Breast epithelium (tissue), 4 donors: ENCODE measurements around the gene POP7. TPM values are rescaled to one million over a fixed set of nuclear protein-coding genes. Genes with fewer than 3 reads are reported as not detected.
"Not testable (repeated sequence)": the region's sequence is repeated elsewhere in the genome, so short reads cannot be mapped to it uniquely, and the experiment has no call there.

Source experiments
- DNase-seq, 2 donors: peaks; one replicate each; pipeline ENCODE4 v3.0.0-alpha.2; 2019; ENCODE audit warnings: low spot score in 2 of 2
- H3K27ac ChIP-seq, 2 donors: fragments of 200-600 bp; sonication (generic) in 1 of 2; one replicate each; pipeline ENCODE4 v1.5.1; 2016 to 2019; ENCODE audit warnings: mild to moderate bottlenecking in 1 of 2
- H3K27me3 ChIP-seq, 2 donors: fragments of 200-600 bp; sonication (generic) in 1 of 2; one replicate each; pipeline versions ENCODE4 v1.5.1 to v1.6.0; 2017 to 2019; ENCODE audit warnings: control low read depth in 1 of 2, mild to moderate bottlenecking in 1 of 2
- H3K36me3 ChIP-seq: fragments of 200-600 bp; one replicate; pipeline ENCODE4 v1.5.1; 2019
- H3K4me1 ChIP-seq, 2 donors: fragments of 200-600 bp; sonication (generic); one replicate each; pipeline ENCODE4 v1.5.1; 2016 to 2019; ENCODE audit warnings: control low read depth in 1 of 2
- H3K4me3 ChIP-seq, 3 donors: fragments of 200-600 bp; sonication (generic); 1 replicate in 2 of 3; 2 replicates in 1 of 3; pipeline ENCODE4 v1.5.1; 2016 to 2019; ENCODE audit warnings: mild to moderate bottlenecking in 3 of 3, moderate library complexity in 2 of 3
- H3K9me3 ChIP-seq, 2 donors: fragments of 200-600 bp; sonication (generic) in 1 of 2; one replicate each; pipeline ENCODE4 v1.5.1; 2016 to 2019; ENCODE audit warnings: control low read depth in 1 of 2
- CTCF ChIP-seq, 3 donors: fragments of 450-650 bp; IDR thresholded peaks; one replicate each; pipeline ENCODE4 v1.5.1; 2016 to 2017; ENCODE audit warnings: antibody characterized with exemption in 3 of 3, mild to moderate bottlenecking in 3 of 3, moderate library complexity in 3 of 3
- POLR2A ChIP-seq: fragments of 450-650 bp; IDR thresholded peaks from one replicate; pipeline ENCODE4 v1.6.1; 2016; ENCODE audit warnings: antibody characterized with exemption, mild to moderate bottlenecking, moderate library complexity
- POLR2AphosphoS5 ChIP-seq, 3 donors: sonication (generic); formaldehyde crosslinking; IDR thresholded peaks; one replicate each; pipeline ENCODE4 v1.6.1; 2017; ENCODE audit warnings: antibody characterized with exemption in 3 of 3
- intact Hi-C: fragments of 100-400 bp; cut with DNase I; formaldehyde crosslinking; loops from one replicate; pipeline ENCODE4 v1.15.1; 2023; ENCODE audit warnings: low total_unique reads
- total RNA-seq, 3 donors: library from RNA; depleted of rRNA; stranded (reverse); fragments of >200 nt; gene quantifications; one replicate each; pipeline ENCODE4 v1.1.0, GENCODE V29; 2016

Gene POP7
- total RNA-seq, 3 donors from 2014 or later, result 25.8 to 28.2 (median 27.4) TPM

DNA sequence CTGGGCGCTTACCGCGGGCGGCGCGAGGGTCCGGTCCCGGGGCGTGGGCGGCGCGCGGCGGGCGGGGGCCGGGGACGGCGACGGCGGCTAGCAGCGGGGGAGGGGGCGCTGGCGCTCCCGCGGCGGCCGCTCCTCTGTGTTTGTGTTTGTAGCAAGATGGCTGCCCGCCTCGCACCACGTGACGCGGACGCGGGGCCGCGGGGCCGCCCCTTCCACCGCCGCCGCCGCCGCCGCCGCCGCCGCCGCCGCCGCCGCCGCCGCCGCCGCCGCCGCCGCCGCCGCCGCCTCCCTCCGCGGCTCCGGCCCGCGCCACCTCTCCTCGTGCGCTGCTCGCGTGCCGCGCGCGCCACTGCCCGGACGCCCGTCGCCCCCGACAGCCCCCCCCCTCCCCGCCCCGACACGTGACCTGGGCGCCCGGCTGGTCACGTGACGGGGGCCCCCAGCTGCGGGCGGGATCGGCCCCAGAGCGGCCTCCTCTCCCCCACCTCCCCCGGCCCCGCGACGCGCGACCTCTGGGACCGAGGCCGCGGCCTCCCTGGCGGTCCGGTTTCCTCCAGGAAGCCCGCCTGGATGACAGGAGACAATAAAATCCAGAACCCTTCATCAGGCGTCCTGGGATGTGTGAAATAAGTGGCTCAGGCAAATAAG lies 11.7 kb upstream of the POP7 start, which contains the start of gene GIGYF1:
TSS of gene GIGYF1 (minus strand) at position 153 of the 648 bp plus-strand sequence. CDS start 6,012 bp downstream, outside the sequence.
- no peaks in the 10 kb centered on the region for H3K36me3 ChIP-seq
- TF ChIP-seq POLR2AphosphoS5 (IDR thresholded peaks at IDR 0.05) (no peak), POLR2A (no peak), CTCF (IDR thresholded peaks at IDR 0.05) (no peak)
- intact Hi-C loops, result no loop called here
- DNase-seq, result peak; percentile 67 to 68
- peak within 1 kb of the TSS; percentile 93 to 97 for H3K27ac ChIP-seq
- H3K4me3 ChIP-seq, result peak within 1 kb of the TSS; percentile 95 to 100 (median 95)
- H3K9me3 ChIP-seq, result no peaks in the 10 kb centered on the region
- H3K27me3 ChIP-seq, result no peaks in the 10 kb centered on the region
- H3K4me1 ChIP-seq, result peaks cover 4 to 14% of the 10 kb centered on the region in 2 donors

DNA sequence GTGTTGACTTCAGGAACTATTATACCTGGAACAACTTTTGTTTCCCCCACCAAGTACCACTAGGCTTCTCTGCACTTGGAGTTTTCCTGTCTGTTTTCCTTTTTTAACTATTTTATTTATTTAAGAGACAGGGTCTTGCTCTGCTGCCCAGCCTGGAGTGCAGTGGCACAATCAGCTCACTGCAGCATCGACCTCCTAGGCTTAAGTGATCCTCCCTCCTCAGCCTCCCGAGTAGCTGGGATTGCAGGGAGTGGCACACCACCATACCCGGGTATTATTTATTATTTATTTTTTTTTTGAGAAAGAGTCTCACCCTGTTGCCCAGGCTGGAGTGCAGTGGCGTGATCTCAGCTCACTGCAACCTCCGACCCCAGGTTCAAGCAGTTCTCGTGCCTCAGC lies 9.8 kb upstream of the POP7 start:
- peaks cover 4 to 10% of the 10 kb centered on the region in 2 donors for H3K4me1 ChIP-seq
- H3K27me3 ChIP-seq, result no peaks in the 10 kb centered on the region
- H3K27ac ChIP-seq, result no peak overlapping the region
- intact Hi-C loops, result no loop called here
- H3K4me3 ChIP-seq, result no peak overlapping the region
- DNase-seq, result no peak
- no peak for TF ChIP-seq POLR2A
- TF ChIP-seq POLR2AphosphoS5 (IDR thresholded peaks at IDR 0.05), result no peak
- TF ChIP-seq CTCF (IDR thresholded peaks at IDR 0.05), result no peak
- H3K36me3 ChIP-seq, result no peaks in the 10 kb centered on the region
- no peaks in the 10 kb centered on the region for H3K9me3 ChIP-seq

GRCh38 chr7:100699018-100699417 lies 6.9 kb upstream of the POP7 start:
- H3K4me1 ChIP-seq, result no peaks in the 10 kb centered on the region
- no peak overlapping the region for H3K4me3 ChIP-seq
- H3K27me3 ChIP-seq, result no peaks in the 10 kb centered on the region
- intact Hi-C loops, result no loop called here
- no peaks in the 10 kb centered on the region for H3K9me3 ChIP-seq
- no peak overlapping the region for H3K27ac ChIP-seq
- no peaks in the 10 kb centered on the region for H3K36me3 ChIP-seq
- no peak for DNase-seq
- no peak for TF ChIP-seq POLR2AphosphoS5 (IDR thresholded peaks at IDR 0.05)
- TF ChIP-seq CTCF (IDR thresholded peaks at IDR 0.05), result no peak
- no peak for TF ChIP-seq POLR2A

- intact Hi-C loops, result loop anchor here (10.0 kb wide), 1 partner anchor 164 kb away; the partner anchor contains the start of gene TRIP6
Observed at GRCh38 chr7:100701089-100701488, 4.8 kb upstream of the POP7 start.

DNA sequence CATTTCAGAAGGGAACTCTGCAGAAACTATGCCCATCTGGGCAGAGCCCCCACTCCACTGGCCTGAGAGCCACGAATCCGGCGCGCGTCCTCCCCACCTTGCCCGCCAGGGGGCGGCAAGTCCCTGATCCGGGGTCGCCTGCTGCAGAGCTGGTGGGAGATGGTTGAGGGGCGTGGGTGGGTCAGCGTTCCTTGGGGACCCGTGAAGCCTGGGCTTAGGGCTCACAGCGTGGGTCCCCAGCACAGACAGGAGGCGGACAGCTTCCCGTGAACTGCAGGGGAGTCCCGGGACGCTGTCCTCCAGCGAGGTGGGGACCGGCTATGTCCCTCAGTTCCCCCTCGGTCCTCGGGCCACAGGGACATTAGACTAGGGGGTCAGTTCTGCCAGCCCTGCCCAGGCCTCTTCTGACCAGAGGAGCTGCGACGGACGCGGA lies 585 bp upstream of the POP7 start:
- intact Hi-C loops, result loop anchor here (10.0 kb wide), 1 partner anchor 159 kb away; the partner anchor contains the start of gene TRIP6
- Histone ChIP-seq H3K9me3 (no peaks in the 10 kb centered on the region), H3K4me1 (peaks cover 0 to 13% of the 10 kb centered on the region in 2 donors), H3K36me3 (no peaks in the 10 kb centered on the region), H3K27me3 (no peaks in the 10 kb centered on the region), H3K4me3 (peak overlapping the region; percentile 65 to 87 (median 79)), H3K27ac (peak overlapping the region; percentile 91 to 93)
- TF ChIP-seq CTCF (IDR thresholded peaks at IDR 0.05) (peak; percentile 83 to 95 (median 88)), POLR2AphosphoS5 (IDR thresholded peaks at IDR 0.05) (no peak), POLR2A (no peak)
- DNase-seq, result peak; percentile 58 to 73

More at GRCh38 chr7:100701089-100701488, 4.8 kb upstream of the POP7 start:
- H3K4me1 ChIP-seq, H3K9me3 ChIP-seq, H3K36me3 ChIP-seq, H3K27ac ChIP-seq, H3K4me3 ChIP-seq, DNase-seq, H3K27me3 ChIP-seq: not testable (repeated sequence)
